HG03135 (cell line): ENCODE measurements around the gene EPOP.

Experiments
- ATAC-seq: cut with Tn5 transposase; IDR thresholded peaks from one replicate; pipeline ENCODE4 v1.9.1; 2021; ENCODE audit warnings: mild to moderate bottlenecking, moderate library complexity; ENCODE audit not compliant: unreplicated experiment

The EPOP gene

DNA sequence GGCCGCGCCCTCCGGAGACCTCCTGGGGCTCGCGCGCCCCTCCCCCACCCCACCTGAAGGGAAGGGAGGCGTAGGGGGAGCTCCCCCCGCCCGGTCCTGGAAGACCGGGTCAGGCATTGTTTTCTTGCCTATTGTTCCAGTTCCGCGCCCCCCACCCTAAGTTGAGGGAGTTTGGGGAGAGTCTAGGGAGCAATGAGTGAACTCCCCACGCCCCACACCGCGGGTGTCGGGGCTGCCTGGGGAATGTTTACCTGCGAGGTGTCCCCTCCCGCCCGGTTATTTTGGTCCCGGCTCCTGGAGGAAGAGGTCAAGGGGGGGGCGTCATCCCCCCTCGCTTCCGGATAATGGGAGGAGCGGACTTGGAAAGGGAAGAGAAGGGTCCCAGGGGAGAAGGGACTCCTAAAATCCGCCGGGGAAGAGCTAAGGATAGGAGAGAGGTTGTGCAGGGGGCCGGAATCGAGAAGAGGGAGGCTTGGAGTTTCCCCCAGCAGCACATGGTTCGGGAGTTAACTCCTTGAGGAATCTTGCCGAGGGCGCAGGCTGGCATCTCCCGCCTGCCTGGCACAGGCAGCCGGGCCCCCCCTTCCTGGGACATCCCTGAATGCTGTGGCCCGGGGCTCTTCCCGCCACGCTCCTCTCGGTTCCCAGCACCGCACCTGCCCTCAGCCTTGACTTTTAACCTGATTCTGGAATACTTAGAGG, 31.2 kb upstream of the EPOP start:
- ATAC-seq: no peak

DNA sequence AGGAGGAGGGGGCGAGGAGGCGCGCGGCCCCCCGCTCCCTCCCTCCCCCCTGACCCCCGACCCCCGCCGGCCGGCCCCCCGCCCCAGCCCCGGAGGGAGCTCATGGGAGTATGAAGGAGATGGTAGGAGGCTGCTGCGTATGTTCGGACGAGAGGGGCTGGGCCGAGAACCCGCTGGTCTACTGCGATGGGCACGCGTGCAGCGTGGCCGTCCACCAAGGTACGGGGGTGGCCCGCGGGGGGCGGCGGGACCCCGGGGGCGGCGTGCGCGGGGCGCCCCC, 30.7 kb upstream of the EPOP start:
- ATAC-seq: no peak

DNA sequence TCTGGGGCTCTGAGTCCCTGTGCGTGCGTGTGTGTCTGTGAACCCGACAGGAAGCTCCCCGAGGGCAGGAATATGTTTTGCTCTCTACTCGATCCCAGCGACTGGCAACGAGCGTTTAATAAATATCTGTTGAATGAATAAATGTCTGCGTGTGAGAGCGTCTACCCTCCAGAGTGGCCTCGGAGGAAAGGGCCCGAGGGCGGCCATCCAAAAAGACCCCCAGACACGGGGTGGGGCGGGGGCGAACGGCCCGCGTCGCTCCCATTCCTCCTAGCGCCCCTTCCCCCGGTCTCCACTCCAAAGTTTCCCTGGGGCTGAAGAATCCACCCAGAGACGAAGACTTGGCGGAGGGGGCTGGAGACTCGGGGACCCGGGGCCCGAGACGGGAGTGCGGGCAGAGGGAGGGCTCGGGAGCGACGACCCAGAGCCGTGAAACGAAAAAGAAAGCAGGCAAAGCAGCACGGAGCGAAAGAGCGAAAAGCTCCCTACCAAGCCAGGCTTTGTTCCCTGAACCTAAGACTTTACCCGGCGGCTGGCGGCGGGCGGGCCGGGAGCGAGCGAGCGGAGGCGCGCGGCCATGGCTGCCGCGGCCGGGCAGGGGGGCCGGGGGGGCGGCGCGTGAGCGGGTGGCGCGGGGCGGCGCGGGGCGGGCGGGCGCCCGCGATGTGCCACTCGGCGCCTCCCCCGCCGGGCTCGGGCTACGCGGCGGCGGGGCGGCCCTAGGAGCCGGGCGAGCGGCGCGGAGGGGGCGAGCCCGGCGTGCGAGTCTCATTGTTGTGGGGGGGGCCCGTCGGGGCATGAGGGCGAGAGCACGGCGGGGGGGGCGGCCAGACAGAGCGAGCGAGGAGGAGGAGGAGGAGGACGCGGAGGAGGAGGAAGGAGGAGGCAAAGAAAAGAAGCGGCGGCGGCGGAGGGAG, 30.1 kb upstream of the EPOP start, which contains the start of gene MLLT6:
Gene MLLT6, plus strand, starts transcription at position 668 of the 917 bp plus-strand sequence. CDS start 360 bp downstream, outside the sequence.
- no peak for ATAC-seq

DNA sequence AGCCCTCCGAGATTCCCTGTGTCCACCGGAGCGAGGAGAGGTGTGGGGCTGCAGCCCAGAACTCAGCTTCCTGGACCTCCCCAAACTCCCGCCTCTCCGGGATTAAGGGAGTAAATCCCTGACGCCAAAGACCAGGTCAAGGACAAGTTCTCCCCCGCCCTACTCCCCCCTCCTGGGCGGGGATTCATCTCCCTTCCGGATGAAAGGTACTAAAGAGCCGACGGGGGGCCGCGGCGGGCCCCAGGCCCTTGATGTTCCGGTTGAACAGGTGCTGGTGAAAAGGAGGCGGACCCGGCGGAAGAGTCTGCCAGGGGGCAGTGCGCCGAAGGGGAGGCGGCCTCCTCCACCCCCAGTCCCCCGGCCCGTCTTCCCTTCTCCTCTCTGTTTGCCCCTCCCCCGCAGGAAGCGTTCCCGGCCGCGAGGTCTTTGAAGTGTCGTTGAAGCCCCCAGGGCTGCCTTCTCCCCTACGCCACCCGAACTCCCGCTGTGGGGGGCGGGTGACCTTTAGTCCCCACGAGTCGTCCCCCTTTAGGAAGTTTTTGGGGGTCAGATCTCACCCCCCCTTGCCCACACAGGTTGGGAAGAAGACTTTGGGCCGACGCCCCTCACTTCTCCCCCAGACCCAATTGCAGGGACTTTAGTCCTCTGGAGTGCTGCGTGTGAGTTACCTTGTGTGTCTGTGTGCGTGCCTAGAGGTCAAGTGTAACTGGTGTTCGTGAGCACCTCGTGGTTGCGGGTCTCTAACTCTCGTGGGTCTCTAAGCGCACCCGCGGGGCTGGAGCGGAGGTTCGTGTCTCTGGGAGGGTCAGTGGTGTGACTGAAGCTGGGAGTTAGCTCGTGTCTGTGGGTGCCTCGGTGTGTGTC, 29.2 kb upstream of the EPOP start:
- no peak for ATAC-seq

DNA sequence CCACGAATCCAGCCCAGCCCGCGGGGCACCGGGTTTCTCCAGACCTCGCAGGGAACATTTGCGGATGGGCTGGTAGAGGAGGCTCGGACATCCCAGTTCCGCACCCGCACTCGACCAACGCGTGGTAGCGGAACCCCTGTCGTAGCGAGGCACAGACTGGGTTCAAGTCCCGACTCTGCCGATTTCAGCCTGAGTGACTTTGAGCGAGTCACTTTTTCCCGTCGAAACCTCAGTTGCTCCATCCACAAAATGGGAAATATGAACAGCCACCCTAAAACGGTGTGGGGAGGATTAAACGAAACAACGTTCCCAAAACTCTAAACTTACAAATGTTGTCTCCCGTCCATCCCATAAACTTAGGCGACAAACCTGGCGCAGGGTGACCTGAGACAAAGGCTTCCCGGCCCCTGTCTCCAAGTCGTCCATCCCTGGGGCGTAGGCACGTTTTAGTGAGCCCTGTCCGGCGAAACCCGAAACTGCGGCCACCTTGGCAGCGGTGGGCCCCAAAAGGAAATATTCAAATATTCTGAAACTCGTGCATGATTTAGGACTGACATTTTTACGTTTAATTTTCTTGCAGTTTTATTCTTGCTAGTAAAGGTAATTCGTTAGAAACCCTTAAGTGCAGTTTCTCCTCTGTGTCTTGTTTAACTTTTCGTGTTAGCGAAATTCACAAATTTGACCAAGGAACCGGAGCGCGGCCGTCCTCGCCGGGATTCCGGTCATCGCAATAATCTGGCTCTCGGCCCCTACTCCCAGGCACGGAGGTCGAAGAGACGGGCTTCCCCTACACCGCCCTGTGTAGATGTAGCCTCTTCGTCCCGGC, 28.4 kb upstream of the EPOP start:
- ATAC-seq: no peak

DNA sequence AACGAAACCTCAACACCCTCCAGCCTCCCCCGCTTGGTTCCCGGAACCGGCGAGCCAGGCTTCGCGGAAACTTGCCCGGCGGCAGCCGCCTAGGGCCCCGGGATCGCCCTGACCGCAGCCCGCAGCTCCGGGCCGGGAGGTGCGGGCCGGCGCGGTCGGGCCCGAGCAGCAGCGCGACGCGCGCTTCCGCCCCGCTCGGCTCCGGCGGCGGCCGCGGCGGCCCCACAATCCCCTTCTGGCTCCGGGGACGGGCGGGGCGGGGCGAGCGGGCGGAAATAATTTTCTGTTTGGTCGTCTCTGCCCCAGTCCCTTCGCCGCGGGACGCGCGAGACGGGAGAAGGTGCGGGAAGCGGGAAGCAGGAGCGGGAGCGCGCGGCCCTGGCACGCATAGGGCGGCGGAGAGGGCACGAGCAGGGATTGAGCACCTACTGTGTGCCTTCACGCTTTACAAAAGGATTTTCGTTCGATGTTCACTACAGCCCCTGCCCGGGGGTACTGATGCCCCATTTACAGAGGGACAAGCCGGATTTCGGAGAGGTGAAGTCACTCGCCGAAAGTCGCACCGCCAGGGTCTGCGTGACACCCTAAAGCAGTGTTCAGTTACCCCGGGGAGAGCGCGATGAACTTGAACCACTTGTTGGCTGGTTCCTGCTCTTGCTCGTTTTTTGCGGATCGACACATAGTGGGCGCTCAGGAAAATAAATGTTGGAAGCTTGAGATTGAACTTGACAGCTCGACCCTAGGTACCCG, 27.6 kb upstream of the EPOP start:
- ATAC-seq: peak; percentile 24

DNA sequence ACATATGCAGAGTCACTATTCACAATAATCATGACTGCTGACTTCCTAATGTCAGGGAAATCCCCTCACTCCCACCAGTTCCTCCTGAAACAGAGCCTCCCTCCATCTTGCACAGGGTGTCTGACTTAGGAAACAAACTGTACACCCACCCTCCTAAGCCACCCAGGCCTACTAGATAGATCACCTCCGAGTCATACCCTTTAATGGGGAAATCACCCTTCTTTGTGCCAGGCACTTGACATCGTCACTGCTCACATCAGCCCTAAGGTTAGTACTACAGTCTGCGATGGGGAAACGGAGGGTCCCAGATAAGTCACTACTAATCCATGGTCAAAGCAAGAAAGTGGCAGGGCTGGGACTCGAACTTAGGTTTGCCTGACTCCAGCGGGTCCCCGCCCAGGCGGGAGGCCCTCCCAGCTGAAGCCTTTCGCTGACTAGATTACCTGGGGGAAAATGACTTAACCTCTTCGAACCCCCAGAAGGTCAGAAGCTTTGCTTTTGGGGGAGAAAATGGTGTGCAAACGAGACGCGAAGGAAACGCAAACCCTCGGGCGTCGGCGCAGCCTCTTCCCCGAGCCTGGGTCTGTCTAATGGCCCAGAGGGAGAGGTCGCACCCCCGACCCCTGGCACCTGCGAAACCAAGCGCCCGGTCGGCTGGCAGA, 26.9 kb upstream of the EPOP start:
- peak; percentile 6 for ATAC-seq

DNA sequence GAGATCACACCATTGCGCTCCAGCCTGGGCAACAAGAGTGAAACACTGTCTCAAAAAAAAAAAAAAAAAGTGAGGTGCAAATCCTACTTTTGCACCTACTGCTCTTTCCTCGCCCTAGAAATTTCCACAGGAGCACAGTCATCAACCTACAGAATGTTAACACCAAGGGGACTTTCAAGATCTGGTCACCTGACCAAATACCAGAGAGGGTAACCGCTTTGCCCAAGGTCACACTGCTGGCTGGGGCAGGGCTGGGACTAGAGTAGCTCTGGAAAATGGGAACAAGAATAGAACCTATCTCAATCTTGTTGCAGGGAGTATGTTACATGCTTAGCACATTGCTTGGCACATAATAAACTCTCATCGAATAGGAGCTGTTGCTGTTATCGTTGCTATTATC, 24.0 kb upstream of the EPOP start:
- no peak for ATAC-seq

DNA sequence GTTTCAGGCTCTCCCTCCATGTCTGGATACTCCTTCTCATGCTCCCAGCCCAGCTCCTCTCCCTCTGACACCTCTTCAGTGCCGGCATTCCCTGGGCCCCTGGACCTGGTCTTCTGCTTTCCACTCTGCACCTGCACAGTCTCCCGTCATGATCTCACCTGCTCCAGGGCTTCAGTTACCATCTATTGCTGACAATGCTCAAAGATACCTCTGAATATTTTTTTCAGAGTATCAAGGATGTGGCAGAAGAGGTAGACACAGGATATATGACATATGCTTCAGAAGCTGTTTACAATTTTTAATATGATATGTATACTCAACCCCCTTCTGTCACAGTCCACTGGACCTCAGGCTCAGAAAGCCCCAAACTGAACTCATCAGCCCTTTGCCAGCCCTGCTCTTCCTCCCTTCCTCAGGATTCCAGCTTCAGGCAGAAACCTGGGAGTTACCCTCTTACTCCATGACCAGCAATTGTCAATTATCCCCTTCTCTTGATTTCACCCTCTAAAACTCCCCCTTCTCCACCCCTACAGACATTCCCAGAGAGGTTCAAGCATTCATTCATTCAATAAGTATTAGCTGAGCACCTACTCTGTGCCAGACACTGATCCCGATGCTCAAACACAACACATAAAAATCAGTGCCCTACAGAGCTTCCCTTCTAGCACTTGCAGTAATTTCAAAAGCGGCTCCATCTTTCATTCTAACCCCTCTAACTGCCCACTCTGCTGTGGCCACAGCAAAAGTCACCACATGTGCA, 22.5 kb upstream of the EPOP start:
- ATAC-seq: no peak

DNA sequence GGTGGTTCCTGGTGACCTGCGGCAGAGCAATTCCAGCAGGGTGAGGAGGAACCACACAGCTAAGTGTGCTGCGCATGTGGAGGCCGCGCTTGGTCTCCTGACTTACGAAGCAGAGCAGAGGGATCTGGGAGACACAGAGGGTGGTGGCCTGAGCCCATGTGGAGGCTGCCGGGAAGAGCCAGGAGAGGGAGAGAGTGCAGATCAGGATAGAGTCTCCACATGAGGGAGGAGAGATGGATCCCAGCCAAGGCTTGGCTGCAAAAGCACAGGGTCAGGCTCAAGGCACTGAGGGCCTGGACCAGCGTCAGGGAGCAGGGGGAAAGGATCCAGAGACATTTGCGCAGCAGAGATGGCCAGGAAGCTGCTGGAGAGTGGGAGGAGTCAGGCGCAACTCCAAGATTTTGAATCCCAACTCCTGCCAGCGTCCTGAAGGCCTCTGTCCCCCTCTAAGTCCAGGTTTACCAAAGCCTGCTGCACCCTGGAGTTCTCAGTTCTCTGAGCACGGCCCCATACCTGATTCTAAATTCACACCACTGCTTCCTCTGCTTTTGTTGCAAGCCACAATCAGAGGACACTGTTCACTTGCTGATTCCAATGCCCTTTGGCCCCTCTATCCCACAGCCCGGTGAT, 19.1 kb upstream of the EPOP start:
- no peak for ATAC-seq

DNA sequence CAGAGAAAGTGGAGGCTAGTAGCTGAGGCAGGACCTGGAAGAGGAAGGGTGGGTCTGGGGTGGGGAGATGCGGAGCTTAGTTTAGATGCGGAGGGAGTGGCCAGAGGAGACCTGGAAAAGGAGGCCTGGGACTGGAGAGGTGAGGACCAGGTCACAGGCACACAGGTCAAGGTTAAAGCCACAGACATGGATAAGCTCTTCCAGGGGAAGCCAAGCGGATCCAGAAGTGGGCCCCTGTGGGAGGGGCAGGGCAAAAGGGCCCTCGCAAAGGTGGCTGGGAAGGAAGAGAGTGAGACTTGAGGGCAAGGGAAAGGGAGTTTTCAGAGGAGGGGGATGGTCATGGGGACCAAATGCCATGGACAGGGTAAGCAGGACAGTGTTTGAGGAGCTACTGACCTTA, 16.4 kb upstream of the EPOP start:
- no peak for ATAC-seq

DNA sequence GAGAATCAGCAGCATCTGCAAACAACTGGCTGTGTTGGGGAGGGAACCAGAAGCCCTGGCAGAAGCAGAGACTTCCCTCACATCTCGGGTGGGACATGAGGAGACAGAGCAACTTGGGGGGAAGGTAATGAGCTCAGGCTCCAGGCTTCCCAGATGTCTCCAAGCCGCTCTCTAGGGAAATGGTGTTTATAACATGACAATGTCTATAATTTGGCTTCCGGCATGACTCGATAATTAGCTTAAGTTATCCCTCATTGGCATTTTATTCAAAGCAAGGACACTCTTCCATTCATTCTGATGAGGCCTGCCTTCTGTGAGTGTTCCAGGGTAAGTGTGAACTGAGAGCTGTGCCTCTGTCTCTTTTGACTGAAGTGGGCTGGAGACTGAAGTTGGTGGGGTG, 15.6 kb upstream of the EPOP start:
- no peak for ATAC-seq

DNA sequence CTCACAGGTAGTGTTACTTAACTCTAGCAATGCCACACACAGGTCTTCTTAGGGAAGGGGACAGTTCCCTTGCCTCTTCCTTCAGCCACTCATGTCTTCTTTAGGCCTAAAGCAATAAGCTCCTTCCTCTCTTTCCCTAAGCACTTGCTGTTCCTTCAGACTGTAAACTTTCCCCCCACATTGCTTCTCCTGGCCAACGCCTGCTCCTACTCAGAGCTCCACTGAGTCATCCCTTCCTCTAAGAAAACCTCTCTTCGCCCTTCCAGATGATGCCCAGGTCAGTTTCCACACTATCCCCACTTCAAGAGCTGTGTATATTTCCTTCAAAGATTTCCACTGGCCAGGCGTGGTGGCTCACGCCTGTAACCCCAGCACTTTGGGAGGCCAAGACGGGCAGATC, 12.5 kb upstream of the EPOP start:
- no peak for ATAC-seq

DNA sequence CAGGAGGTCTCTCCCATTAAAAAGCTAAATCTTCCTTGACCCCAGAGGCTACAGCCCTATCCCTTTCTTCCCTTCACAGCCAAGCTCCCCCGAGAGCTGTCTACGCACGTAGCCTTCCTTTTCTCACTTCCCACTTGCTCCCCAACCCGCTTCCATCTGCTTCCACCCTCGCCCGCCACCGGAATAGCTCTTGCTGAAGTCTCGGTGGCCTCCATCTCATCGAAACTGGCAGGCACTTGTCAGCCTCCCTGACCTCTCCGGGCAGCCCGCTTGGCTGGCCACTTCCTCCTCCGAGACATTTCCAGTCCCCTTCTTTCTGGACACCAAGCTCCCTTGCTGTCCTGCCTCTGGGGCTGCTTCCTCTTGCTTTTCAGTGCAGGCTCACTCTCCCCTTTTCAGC, 10.7 kb upstream of the EPOP start:
- ATAC-seq: no peak

DNA sequence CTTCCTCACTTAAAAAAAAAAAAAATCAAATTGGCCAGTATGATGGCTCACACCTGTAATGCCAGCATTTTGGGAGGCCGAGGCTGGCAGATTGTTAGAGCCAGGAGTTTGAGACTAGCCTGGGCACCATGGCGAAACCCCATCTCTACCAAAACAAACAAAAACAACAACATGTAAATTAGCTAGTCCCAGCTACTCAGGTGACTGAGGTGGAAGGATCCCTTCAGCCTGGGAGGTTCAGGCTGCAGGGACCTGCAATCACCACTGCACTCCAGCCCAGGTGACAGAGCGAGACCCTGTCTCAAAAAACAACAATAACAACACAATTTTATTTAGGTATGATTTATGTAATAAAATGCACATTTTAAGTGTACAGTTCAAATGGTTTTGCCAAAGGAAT, 6.3 kb upstream of the EPOP start:
- no peak for ATAC-seq

DNA sequence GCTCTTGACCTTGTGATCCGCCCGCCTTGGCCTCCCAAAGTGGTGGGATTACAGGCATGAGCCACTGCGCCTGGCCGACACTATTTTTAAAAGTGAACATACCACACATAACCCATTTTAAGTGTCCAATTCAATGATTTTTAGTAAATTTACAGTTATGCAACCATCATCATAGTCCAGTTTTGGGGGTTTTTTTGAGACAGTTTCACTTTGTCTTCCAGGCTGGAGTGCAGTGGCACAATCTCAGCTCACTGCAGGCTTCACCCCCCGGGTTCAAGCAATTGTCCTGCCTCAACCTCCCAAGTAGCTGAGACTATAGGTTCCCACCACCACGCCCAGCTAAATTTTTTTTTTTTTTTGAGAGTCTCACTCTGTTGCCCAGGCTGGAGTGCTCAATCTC, 3.1 kb upstream of the EPOP start:
- no peak for ATAC-seq

DNA sequence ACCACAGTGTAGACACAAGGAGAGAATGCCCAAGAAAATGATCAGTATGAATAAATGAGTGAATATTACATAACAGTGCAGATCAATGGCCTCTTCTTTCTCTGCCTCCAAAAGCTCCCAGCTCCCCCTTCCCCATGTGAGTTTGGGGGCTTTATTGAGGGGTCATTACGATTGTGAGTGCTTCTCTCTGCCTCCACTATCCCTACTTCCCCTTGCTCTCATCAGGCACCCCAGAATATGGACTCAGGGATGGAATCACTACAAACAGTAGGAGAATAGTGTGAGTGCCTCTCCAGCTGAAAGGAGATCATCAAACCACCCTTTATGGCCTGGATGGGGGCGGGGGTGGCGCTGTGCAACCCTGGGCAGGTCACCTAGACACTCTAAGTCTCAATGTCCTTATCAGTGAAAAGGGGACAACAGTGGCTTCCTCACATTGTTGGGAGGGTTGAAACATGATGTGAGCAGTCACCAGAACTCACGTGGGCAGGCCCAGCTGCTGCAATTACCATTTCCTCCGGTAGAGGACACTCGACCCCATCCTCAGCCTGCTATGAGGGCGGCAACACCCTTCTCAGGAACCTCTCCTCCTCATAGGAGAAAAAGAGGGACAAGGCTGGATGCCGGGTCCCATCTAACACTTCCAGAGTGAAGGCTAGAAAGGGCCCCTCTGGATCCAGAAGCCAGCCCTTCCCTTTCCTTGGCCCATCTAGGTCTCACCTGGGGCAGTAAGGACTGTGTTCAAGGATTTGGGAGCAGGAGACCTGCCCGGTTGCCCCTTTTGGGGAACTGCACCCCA, 2.1 kb upstream of the EPOP start:
- no peak for ATAC-seq
